GM18951 (cell line): Measurements from ENCODE around the gene RTTN.

Source experiments
- POLR2A ChIP-seq: IDR thresholded peaks from 4 replicates; pipeline ENCODE4 v1.6.1; 2011; ENCODE audit warnings: mild to moderate bottlenecking; ENCODE audit not compliant: insufficient read length, insufficient read depth; ENCODE audit errors: extremely low read depth
- in situ Hi-C: fragments of 300-500 bp; cut with MboI; formaldehyde crosslinking; loops from one replicate; pipeline ENCODE4 v1.12.0; 2022; ENCODE audit warnings: low sequenced_read_pairs, mixed read lengths, inconsistent platforms; ENCODE audit not compliant: unreplicated experiment

The RTTN gene

GRCh38 chr18:70074116-70074515 is 131.4 kb downstream of the RTTN start:
- no peak for TF ChIP-seq POLR2A
- in situ Hi-C loops: no loop called here

- in situ Hi-C loops: no loop called here
- no peak for TF ChIP-seq POLR2A
Observed at GRCh38 chr18:70073432-70073831, 132.1 kb downstream of the RTTN start.

DNA sequence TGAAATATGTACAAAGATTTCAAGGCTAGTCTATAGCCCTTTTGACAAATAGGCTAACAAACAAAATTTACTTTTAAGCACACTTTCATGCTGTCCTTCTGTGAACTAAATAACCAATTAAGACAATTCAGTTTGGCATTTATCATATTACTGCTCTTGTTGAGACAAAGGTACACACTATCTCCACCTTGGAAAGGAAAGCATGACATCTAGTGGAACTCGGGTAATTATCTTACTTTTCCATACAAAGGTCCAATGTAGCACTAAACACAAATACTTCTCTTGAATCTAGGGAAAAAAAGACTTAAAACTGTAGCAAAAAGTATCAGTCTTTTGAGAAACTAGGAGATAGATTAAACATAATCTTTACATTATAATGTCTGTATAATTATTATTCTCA is 132.8 kb downstream of the RTTN start:
- in situ Hi-C loops: no loop called here

DNA sequence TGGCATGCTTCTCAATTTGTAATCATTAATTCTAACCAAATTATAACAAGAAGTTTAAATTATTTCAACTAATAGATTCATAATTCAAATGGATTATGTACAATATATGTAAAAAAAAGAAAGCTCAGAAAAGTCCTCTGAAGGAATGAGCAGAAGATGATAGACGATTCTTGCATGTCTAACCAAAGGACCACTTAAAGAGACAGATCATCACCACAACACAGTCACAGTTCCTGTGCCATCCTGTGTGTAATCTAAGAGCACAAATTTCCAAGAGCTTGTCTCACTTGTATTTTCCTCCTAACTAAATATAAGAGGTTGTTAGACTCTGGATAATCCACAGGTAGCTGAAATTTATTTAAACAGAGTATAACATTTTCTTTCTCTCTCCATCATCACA is 135.5 kb downstream of the RTTN start:
- in situ Hi-C loops: no loop called here
- TF ChIP-seq POLR2A: no peak

More for the DNA sequence above, 132.8 kb downstream of the RTTN start:
- no peak for TF ChIP-seq POLR2A

DNA sequence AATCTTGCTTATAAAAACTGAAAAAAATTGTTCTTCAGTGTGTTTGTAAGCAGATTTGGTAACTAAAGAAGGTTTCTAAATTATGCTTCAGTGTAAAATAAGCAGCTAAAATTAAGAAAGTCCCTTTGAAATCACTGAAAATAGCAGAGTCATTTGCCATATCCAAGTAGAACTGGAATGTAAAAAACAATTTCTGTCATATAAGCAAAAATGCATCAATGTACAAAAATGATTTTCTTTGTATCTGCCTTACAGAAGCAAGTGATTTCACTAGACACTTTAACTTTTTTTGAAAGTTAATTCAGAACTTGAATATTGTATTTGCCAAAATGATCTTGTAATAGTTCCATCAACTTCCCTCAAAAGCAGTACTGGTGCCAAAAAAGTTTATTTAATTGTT is 136.1 kb downstream of the RTTN start:
- no peak for TF ChIP-seq POLR2A
- in situ Hi-C loops: no loop called here

DNA sequence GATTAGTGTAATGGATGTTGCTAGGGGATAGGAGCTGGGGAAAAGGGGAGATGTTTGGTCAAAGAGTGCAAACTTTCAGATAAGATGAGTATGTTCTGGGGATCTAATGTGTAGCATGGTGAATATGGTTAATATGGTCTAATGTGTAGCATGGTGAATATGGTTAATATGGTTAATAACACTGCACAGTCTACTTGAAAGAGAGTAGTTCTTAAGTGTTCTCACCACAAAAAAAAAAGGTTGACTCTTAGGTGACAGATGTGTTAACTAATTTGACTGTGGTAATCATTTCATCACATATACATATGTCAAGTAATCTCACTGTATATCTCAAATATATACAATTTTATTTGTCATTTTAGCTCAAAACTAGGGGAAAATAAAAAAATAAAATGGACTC is 136.5 kb downstream of the RTTN start:
- TF ChIP-seq POLR2A: no peak
- in situ Hi-C loops: no loop called here

DNA sequence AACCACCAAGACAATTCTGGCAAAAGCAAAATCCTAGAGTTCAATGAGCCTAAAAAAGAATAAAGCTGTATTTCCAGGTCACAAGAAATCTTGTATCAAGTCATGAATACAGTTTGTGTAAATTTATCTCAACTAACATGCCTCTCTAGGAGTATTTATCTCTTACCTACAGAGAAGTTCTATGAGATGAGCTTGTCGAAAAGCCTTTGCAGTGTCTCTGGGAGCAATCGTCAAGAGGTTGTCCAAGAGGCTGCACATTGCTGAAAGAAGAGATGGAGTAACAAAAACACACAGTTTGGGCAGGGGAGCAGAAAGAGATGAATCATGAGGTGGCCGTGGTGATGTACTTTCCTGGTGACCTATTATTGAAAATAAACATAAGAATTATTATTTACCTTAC is 145.8 kb downstream of the RTTN start:
- no peak for TF ChIP-seq POLR2A
- in situ Hi-C loops: no loop called here

DNA sequence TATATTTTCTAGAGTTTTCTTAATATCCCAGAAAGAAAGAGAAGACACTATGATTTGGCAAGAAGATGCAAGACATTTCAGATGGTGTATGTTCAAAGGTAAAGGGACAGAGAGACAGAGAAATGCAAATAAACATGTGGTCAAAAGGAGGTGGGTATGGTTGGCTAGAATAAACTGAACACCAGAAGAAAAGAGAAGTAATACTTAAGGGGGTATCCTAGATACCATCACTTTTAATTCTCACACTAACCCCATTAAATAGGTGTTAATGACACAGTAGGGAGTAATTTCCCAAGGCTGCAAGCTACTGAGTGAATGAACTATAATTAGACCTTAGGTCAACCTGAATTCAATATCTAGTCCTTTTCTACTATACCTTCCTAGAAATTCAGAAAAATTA is 146.6 kb downstream of the RTTN start:
- in situ Hi-C loops: no loop called here
- TF ChIP-seq POLR2A: no peak

DNA sequence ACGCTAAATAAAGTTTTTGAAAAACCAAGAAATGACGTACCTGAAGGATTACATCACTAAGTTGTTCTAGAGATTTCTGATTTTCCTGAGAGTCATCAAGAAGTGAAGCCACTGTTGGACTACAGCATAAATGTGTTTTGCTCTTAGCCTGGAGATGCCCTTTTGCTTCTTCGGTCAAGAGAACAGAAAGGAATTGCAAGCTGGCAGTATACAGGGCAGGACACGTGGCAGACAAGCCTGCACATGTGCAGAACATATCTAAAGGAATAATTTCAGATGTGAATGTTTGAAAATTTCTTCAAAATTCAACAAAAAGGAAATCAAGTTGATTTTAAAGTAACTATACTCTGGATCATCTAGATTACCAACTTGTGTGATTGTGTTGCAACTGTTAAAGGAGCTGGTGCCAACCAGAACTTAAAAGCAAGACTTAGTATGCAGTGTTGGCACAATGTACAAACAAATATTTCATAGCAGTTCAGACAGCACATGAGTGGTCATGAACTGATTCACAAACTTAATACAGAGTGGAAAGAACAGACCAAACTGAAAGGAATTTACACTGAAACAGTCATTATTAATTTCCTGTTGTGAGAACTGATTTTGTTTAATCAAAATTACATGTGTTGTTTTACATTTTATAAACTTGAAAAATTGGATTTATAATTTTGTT is 157.4 kb downstream of the RTTN start:
- in situ Hi-C loops: no loop called here
- TF ChIP-seq POLR2A: no peak

GRCh38 chr18:70046796-70047195 is 158.7 kb downstream of the RTTN start:
- no peak for TF ChIP-seq POLR2A
- in situ Hi-C loops: no loop called here

GRCh38 chr18:70046207-70046606 is 159.3 kb downstream of the RTTN start:
- in situ Hi-C loops: no loop called here
- TF ChIP-seq POLR2A: no peak

- in situ Hi-C loops: no loop called here
- no peak for TF ChIP-seq POLR2A
Observed at GRCh38 chr18:70044632-70045031, 160.9 kb downstream of the RTTN start.

DNA sequence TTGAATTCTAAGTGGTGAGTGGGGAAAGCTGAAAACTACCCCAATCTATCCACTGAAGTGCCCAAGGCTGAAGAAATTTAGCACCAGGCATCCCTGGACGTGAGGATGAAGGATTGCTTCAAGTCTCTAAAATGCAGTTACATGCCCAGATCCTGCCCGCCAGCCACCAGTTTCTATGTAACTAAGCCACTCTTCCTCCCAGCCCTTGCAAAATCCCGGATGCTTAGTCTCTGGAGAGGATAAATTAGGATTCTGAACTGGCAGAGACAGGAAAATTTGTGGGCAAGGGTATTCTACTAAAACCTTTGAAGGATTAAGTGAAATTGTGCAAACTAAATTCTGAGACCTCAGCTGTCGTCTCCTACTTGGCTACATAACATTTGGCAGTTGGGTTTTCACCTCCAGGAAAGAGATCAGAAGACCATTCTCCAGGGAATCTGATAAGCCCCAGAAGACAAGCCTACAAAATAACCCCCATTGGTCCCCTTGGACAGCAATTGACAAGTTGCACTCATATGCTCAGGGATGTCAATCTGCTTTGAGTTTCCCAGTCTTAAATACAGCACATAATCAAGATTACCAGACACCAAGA is 163.9 kb downstream of the RTTN start:
- in situ Hi-C loops: no loop called here
- TF ChIP-seq POLR2A: no peak

DNA sequence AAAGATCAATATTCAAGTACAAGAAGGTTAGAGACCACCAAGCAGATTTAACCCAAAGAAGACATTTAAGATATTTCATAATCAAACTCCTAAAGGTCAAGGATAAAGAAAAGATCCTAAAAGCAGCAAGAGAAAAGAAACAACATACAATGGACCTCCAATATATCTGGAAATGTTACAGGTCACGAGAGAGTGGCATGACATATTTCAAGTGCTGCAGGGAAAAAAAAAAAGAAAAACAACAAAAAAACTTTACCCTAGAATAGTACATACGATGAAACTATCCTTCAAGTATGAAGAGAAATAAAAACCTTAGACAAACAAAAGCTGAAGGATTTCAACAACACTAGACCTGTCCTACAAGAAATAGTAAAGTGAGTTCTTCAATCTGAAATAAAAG is 166.3 kb downstream of the RTTN start:
- in situ Hi-C loops: no loop called here
- TF ChIP-seq POLR2A: no peak

DNA sequence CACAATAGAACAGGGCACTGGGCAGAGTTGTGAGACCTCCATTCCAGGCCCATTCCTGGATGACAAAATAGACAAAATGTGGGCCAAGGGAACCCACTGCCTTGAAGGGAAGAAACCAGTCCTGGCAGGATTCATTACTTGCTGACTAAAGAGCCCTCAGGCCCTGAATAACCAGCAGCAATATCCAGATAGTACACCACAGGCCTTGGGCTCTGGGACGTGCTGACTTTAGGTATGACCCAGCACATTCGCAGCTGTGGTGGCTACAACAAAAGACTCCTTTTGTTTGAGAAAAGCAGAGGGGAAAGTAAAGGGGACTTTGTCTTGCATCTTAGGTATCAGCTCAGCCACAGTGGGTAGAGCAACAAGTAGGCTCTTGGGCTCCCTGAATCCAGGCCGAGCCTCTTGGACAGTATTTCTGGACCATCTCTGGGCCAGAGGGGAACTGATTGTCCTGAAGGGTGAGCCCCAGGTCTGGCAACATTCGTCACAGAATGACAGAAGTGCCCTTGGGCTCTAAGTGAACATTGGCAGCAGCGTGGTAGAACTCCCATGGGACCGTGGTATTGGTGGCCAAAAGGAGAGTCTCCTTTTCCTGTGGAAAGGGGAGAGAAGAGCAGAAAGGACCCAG is 167.9 kb downstream of the RTTN start:
- in situ Hi-C loops: no loop called here
- no peak for TF ChIP-seq POLR2A
